Right atrium auricular region (tissue), 2 donors: ENCODE measurements around the gene COL25A1. TPM values are rescaled to one million over a fixed set of nuclear protein-coding genes. Genes with fewer than 3 reads are reported as not detected.

ENCODE experiments used
- DNase-seq: peaks from one replicate; pipeline ENCODE4 v3.0.0-alpha.2; 2019; ENCODE audit warnings: low spot score
- H3K27ac ChIP-seq, 2 donors: fragments of 200-600 bp; sonication (generic); 1 replicate in 1 of 2; 2 replicates in 1 of 2; pipeline ENCODE4 v1.5.1; 2016 to 2019
- H3K27me3 ChIP-seq, 2 donors: fragments of 200-600 bp; sonication (generic); one replicate each; pipeline versions ENCODE4 v1.5.1 to v1.6.0; 2017 to 2019
- H3K36me3 ChIP-seq: fragments of 200-600 bp; sonication (generic); one replicate; pipeline ENCODE4 v1.5.1; 2016
- H3K4me1 ChIP-seq, 2 donors: fragments of 200-600 bp; sonication (generic); one replicate each; pipeline versions ENCODE4 v1.5.1 to v1.6.0; 2017 to 2019
- H3K4me3 ChIP-seq, 2 donors: fragments of 200-600 bp; sonication (generic); 1 replicate in 1 of 2; 2 replicates in 1 of 2; pipeline ENCODE4 v1.5.1; 2017 to 2019; ENCODE audit warnings: mild to moderate bottlenecking in 1 of 2, moderate library complexity in 1 of 2
- H3K9me3 ChIP-seq, 2 donors: fragments of 200-600 bp; sonication (generic); one replicate each; pipeline ENCODE4 v1.5.1; 2019
- CTCF ChIP-seq, 2 donors: fragments of 200-600 bp; sonication (generic); IDR thresholded peaks; one replicate each; pipeline ENCODE4 v1.5.1; 2019; ENCODE audit warnings: antibody characterized with exemption in 2 of 2
- total RNA-seq, 2 donors: library from RNA; depleted of rRNA; stranded (reverse); fragments of >200 nt; gene quantifications; one replicate each; pipeline ENCODE4 v1.1.0, GENCODE V29; 2016

The COL25A1 gene
- total RNA-seq, 2 donors from 2014 or later: 0.26 to 0.59 TPM

GRCh38 chr4:109166586-109166985 lies 135.9 kb downstream of the COL25A1 start:
- H3K27ac ChIP-seq: no peak overlapping the region
- H3K36me3 ChIP-seq: no peaks in the 10 kb centered on the region
- no peaks in the 10 kb centered on the region for H3K4me1 ChIP-seq
- H3K9me3 ChIP-seq: no peaks in the 10 kb centered on the region
- no peaks in the 10 kb centered on the region for H3K27me3 ChIP-seq
- TF ChIP-seq CTCF (IDR thresholded peaks at IDR 0.05): no peak
- H3K4me3 ChIP-seq: no peak overlapping the region
- no peak for DNase-seq

DNA sequence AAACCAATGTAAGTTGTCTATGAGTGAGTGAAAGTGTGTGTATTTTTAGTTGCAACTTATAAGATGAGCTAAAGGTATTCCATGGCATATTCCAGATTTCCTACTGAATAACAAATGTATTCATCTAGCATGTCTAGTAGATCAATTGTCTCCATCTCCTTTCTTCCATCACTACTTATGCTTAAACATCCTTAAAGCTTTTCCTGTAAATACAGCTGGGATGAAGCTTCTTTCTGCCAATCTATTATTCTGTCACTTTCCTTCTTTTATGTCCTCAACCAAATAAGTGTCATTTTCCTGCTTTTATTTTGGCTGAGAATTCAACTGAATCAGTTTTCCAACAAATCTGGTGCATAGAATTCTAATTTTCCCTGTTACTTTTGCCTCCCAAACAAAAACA lies 136.3 kb downstream of the COL25A1 start:
- H3K27ac ChIP-seq: no peak overlapping the region
- no peaks in the 10 kb centered on the region for H3K27me3 ChIP-seq
- H3K36me3 ChIP-seq: no peaks in the 10 kb centered on the region
- no peak for DNase-seq
- no peak overlapping the region for H3K4me3 ChIP-seq
- H3K9me3 ChIP-seq: no peaks in the 10 kb centered on the region
- no peak for TF ChIP-seq CTCF (IDR thresholded peaks at IDR 0.05)
- H3K4me1 ChIP-seq: no peaks in the 10 kb centered on the region

DNA sequence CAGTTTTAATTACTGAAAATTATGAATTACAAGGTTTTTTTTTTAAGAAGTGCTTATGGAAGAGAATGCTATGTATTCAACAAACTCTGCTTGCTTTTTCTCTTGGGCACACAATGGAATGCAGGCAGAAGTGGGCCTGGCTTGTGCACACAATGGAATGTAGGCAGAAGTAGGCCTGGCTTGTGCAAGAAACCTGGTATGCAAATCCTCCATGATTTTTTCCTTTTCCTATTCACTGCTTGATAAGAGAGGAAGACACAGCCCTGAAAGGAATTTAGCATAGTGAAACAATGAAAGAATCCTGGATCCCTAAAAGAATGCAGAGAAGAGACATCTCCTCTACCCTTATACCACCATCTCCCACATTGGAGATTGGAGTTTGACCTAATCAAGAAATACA lies 138.4 kb downstream of the COL25A1 start:
- no peak overlapping the region for H3K4me3 ChIP-seq
- no peaks in the 10 kb centered on the region for H3K9me3 ChIP-seq
- H3K4me1 ChIP-seq: no peaks in the 10 kb centered on the region
- no peaks in the 10 kb centered on the region for H3K36me3 ChIP-seq
- no peak overlapping the region for H3K27ac ChIP-seq
- no peak for TF ChIP-seq CTCF (IDR thresholded peaks at IDR 0.05)
- DNase-seq: no peak
- H3K27me3 ChIP-seq: no peaks in the 10 kb centered on the region

GRCh38 chr4:109163493-109163892 lies 139.0 kb downstream of the COL25A1 start:
- Histone ChIP-seq H3K4me3 (no peak overlapping the region), H3K27ac (no peak overlapping the region), H3K27me3 (no peaks in the 10 kb centered on the region), H3K36me3 (no peaks in the 10 kb centered on the region), H3K4me1 (no peaks in the 10 kb centered on the region), H3K9me3 (no peaks in the 10 kb centered on the region)
- no peak for TF ChIP-seq CTCF (IDR thresholded peaks at IDR 0.05)
- DNase-seq: no peak

DNA sequence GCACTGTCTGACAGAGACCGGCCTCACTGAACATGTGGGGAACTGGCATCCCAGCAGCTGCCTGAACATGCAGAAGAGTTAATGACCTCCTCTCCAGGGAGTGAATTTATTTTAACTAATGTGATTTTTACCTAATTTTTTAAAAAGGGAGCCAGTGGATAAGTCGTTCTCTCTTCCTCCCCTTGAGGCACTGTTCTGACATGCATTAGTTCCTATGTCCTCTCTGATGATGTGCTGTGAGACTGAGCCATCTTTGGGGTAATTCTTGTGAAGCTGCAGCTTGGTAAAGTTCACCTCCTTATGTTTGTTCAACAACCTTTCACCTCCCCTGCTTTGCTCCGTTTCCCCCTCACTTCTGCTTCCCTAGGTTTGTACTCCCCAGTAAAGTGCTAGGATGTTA lies 139.7 kb downstream of the COL25A1 start:
- Histone ChIP-seq H3K4me1 (no peaks in the 10 kb centered on the region), H3K9me3 (no peaks in the 10 kb centered on the region), H3K27me3 (no peaks in the 10 kb centered on the region), H3K27ac (no peak overlapping the region), H3K36me3 (no peaks in the 10 kb centered on the region), H3K4me3 (no peak overlapping the region)
- no peak for TF ChIP-seq CTCF (IDR thresholded peaks at IDR 0.05)
- no peak for DNase-seq

DNA sequence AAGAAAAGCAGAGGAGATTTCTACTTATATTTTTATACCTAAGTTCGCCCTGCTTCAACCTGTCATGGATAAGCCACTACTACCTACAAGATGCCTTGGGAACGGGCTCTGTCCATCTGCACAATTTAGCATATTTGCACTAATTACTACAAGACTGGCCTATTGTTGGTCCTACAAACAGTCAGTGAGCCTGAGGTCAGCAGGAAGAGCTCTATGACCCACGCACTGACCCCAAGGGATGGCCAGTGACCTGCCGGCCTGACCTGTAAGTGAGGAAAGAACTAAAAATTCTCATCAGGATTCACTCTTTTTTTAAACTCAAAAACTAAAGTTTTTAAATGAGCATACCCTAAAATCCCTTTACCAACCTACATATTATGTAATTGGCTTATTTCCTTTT lies 142.0 kb downstream of the COL25A1 start:
- DNase-seq: no peak
- no peaks in the 10 kb centered on the region for H3K27me3 ChIP-seq
- no peaks in the 10 kb centered on the region for H3K36me3 ChIP-seq
- no peak overlapping the region for H3K27ac ChIP-seq
- no peaks in the 10 kb centered on the region for H3K4me1 ChIP-seq
- H3K9me3 ChIP-seq: no peaks in the 10 kb centered on the region
- TF ChIP-seq CTCF (IDR thresholded peaks at IDR 0.05): no peak
- H3K4me3 ChIP-seq: no peak overlapping the region
